K562 (cell line): ENCODE measurements around the gene KLK5. TPM values are rescaled to one million over a fixed set of nuclear protein-coding genes. Genes with fewer than 3 reads are reported as not detected.

Experiments used
- ATAC-seq: fragments of 200-7000 bp; cut with Tn5 transposase; 3 replicates; pipeline ENCODE4 v1.9.1; 2020; ENCODE audit warnings: moderate library complexity
- BruUV-seq: library from RNA; stranded (reverse); fragments of 400-500 nt; replicated peaks from 2 replicates; lab custom pipeline; 2021; lab: Mats Ljungman, UMichigan
- CTCF ChIA-PET: fragments of 300-600 bp; formaldehyde crosslinking; extraction: SDS; loops from one replicate; lab custom pipeline; 2021; ENCODE audit warnings: low intra/inter-chr PET ratio; lab: Yijun Ruan, JAX
- POLR2A ChIA-PET: fragments of 300-600, 350-650 bp; sonication (Branson Sonifier 250); formaldehyde crosslinking; extraction: SDS; loops from one replicate; lab custom pipeline; 2021; ENCODE audit warnings: antibody characterized with exemption, inconsistent platforms; lab: Yijun Ruan, JAX
- DNase-seq, 4 experiments: peaks; one replicate each; pipeline versions ENCODE4 v3.0.0 to v3.0.0-alpha.2; 2011 to 2018; ENCODE audit warnings: low spot score in 3 of 4, mixed read lengths in 3 of 4; ENCODE audit errors: extremely low read depth in 1 of 4
- FAIRE-seq: peaks from 2 replicates; lab custom pipeline; 2011; peaks lifted over from hg19 to GRCh38; lab: Jason Lieb, UNC
- H2AFZ ChIP-seq: 2 replicates; pipeline ENCODE4 v1.6.0; 2011; ENCODE audit warnings: low read depth, low read length, control low read depth, inconsistent platforms
- H3K27ac ChIP-seq: fragments of 200-600 bp; 3 replicates; pipeline ENCODE4 v1.8.0; 2011; ENCODE audit warnings: low read depth, mild to moderate bottlenecking, control low read depth, inconsistent platforms, low read length, moderate library complexity, mixed read lengths; ENCODE audit errors: extremely low read depth
- H3K27me3 ChIP-seq, 2 experiments: fragments of 300-600 bp in 1 of 2; 2 replicates in 1 of 2; 3 replicates in 1 of 2; pipeline versions ENCODE4 v1.6.0 to v1.8.0; 2011; ENCODE audit warnings: inconsistent platforms in 2 of 2, low read length in 2 of 2, mild to moderate bottlenecking in 1 of 2, mixed read lengths in 1 of 2, moderate library complexity in 1 of 2; ENCODE audit not compliant: control insufficient read depth in 2 of 2, insufficient read depth in 2 of 2
- H3K36me3 ChIP-seq: fragments of 300-600 bp; 3 replicates; pipeline ENCODE4 v1.8.0; 2011; ENCODE audit warnings: mild to moderate bottlenecking, low read length, inconsistent platforms; ENCODE audit not compliant: control insufficient read depth, insufficient read depth
- H3K4me1 ChIP-seq, 2 experiments: fragments of 200-600 bp in 1 of 2; replicated peaks in 1 of 2; 2 replicates in 1 of 2; 3 replicates in 1 of 2; pipeline versions ENCODE4 v1.5.1 to v1.8.0; 2011; ENCODE audit warnings: inconsistent platforms in 2 of 2, low read length in 2 of 2, mild to moderate bottlenecking in 1 of 2, mixed read lengths in 1 of 2, moderate library complexity in 1 of 2; ENCODE audit not compliant: control insufficient read depth in 2 of 2, insufficient read depth in 2 of 2
- H3K4me2 ChIP-seq: 2 replicates; pipeline ENCODE4 v1.6.1; 2011; ENCODE audit warnings: low read length, control low read depth, inconsistent platforms, mixed read lengths; ENCODE audit not compliant: insufficient read depth
- H3K4me3 ChIP-seq: fragments of 200-600 bp; sonication (generic), shearing (Covaris generic); 2 replicates; pipeline ENCODE4 v1.5.1; 2016; ENCODE audit warnings: control low read depth, inconsistent platforms
- H3K79me2 ChIP-seq: fragments of 200-600 bp; 3 replicates; pipeline ENCODE4 v1.8.0; 2011; ENCODE audit warnings: low read length, inconsistent platforms; ENCODE audit not compliant: control insufficient read depth, insufficient read depth
- H3K9ac ChIP-seq, 2 experiments: 2 replicates each; pipeline versions ENCODE4 v1.6.0 to v1.6.1; 2011; ENCODE audit warnings: low read depth in 2 of 2, low read length in 2 of 2, control low read depth in 1 of 2, inconsistent platforms in 1 of 2, mild to moderate bottlenecking in 1 of 2, mixed read lengths in 1 of 2; ENCODE audit not compliant: insufficient read depth in 1 of 2
- H3K9me1 ChIP-seq: one replicate; pipeline ENCODE4 v1.6.0; 2011; ENCODE audit warnings: inconsistent platforms, mild to moderate bottlenecking, low read length, moderate library complexity; ENCODE audit not compliant: control insufficient read depth, insufficient read depth
- H3K9me3 ChIP-seq: replicated peaks from 2 replicates; pipeline ENCODE4 v1.5.1; 2011; ENCODE audit warnings: low read depth, low read length, inconsistent platforms; ENCODE audit not compliant: control insufficient read depth, insufficient read depth
- H4K20me1 ChIP-seq: replicated peaks from 2 replicates; pipeline ENCODE4 v1.6.1; 2011; ENCODE audit warnings: low read length, inconsistent platforms, mixed read lengths; ENCODE audit not compliant: control insufficient read depth, insufficient read depth
- CCAR2 ChIP-seq: fragments of 200-400 bp; formaldehyde crosslinking; IDR thresholded peaks from 2 replicates; pipeline ENCODE4 v1.6.1; 2017; ENCODE audit warnings: mild to moderate bottlenecking, low read depth, low read length
- EP300 ChIP-seq: IDR thresholded peaks from 2 replicates; pipeline ENCODE4 v1.6.1; 2012; ENCODE audit warnings: low read length, improper control_type of control experiment
- NR2F6 ChIP-seq: fragments of 450-650 bp; formaldehyde crosslinking; IDR thresholded peaks from 2 replicates; pipeline ENCODE4 v1.4.0; 2020; ENCODE audit warnings: mild to moderate bottlenecking
- POLR2G ChIP-seq: fragments of 200-400 bp; formaldehyde crosslinking; IDR thresholded peaks from 2 replicates; pipeline ENCODE4 v1.6.1; 2017; ENCODE audit warnings: low read depth, mild to moderate bottlenecking, antibody characterized with exemption, low read length, moderate library complexity
- PTBP1 ChIP-seq: fragments of 200-400 bp; formaldehyde crosslinking; IDR thresholded peaks from 2 replicates; pipeline ENCODE4 v1.6.1; 2017; ENCODE audit warnings: low read depth, low read length
- SAFB ChIP-seq: fragments of 200-400 bp; formaldehyde crosslinking; IDR thresholded peaks from 2 replicates; pipeline ENCODE4 v1.6.1; 2017; ENCODE audit warnings: low read depth, low read length, borderline replicate concordance
- SLC30A9 ChIP-seq: fragments of 250-450 bp; sonication (Bioruptor Pico); IDR thresholded peaks from 2 replicates; pipeline ENCODE4 v1.8.0; 2022; ENCODE audit warnings: mild to moderate bottlenecking, moderate library complexity
- SMAD2 ChIP-seq: fragments of 150-350 bp; IDR thresholded peaks from 2 replicates; pipeline ENCODE4 v1.6.1; 2014; ENCODE audit warnings: low read depth, mild to moderate bottlenecking, low read length
- TEAD1 ChIP-seq, 2 experiments: fragments of 450-650 bp in 1 of 2; sonication (generic) in 1 of 2; formaldehyde crosslinking; IDR thresholded peaks; 2 replicates each; pipeline versions ENCODE4 v1.4.0 to v1.8.0; 2020 to 2022; ENCODE audit warnings: mild to moderate bottlenecking in 2 of 2, missing genetic modification reagents in 1 of 2
- U2AF2 ChIP-seq: fragments of 200-400 bp; formaldehyde crosslinking; optimal IDR thresholded peaks from 2 replicates; pipeline ENCODE3; 2017; ENCODE audit warnings: low read depth, mild to moderate bottlenecking, low read length
- ZNF143 ChIP-seq: sonication (generic); formaldehyde crosslinking; IDR thresholded peaks from 2 replicates; pipeline ENCODE4 v1.9.0; 2022; ENCODE audit warnings: mild to moderate bottlenecking, missing genetic modification reagents
- ZNF324 ChIP-seq: fragments of 250-450 bp; sonication (Bioruptor Pico); IDR thresholded peaks from 2 replicates; pipeline ENCODE4 v1.4.0; 2020; ENCODE audit warnings: mild to moderate bottlenecking
- ZNF639 ChIP-seq, 2 experiments: fragments of 200-800 bp in 1 of 2; sonication (Bioruptor generic) in 1 of 2; sonication (generic) in 1 of 2; formaldehyde crosslinking in 1 of 2; IDR thresholded peaks in 1 of 2; conservative IDR thresholded peaks in 1 of 2; 2 replicates each; pipeline versions ENCODE4 v1.5.0 to v1.6.1; 2016 to 2020; ENCODE audit warnings: missing compliant biosample characterization in 1 of 2, missing genetic modification characterization in 1 of 2, missing genetic modification reagents in 1 of 2
- WGBS: fragments of 100-300 bp; shearing (Covaris generic); methylation state at CpG from one replicate; pipeline ENCODE4 v1.1.6; 2016; ENCODE audit warnings: low coverage, mixed read lengths; ENCODE audit not compliant: insufficient coverage; ENCODE audit errors: missing lambda C conversion rate; 5-methylcytosine and 5-hydroxymethylcytosine counted together
- in situ Hi-C: fragments of 300-500 bp; cut with MboI; formaldehyde crosslinking; loops from 4 replicates; pipeline ENCODE4 v1.15.0; 2018; ENCODE audit warnings: inconsistent platforms, mixed read lengths
- intact Hi-C: fragments of 100-400 bp; cut with micrococcal nuclease; formaldehyde crosslinking; loops from 2 replicates; pipeline ENCODE4 v1.14.2; 2022
- polyA plus RNA-seq, 8 experiments: library from polyadenylated mRNA; depleted of rRNA in 4 of 8; stranded (reverse) in 5 of 8; unstranded in 3 of 8; fragments of >200 nt; fragmentation: Nextera tagmentation in 2 of 8; fragmentation: Illumina TruSeq in 1 of 8; extraction: Ambion mirVana in 2 of 8; extraction: Trizol in 1 of 8; gene quantifications; 2 replicates each; pipeline versions ENCODE4 v1.2.1 to v1.2.3, GENCODE V29; 2011 to 2014; ENCODE audit warnings: inconsistent platforms in 1 of 8, missing spikeins in 1 of 8
- total RNA-seq, 7 experiments: library from RNA; depleted of rRNA in 6 of 7; stranded (reverse); fragments of >200 nt in 6 of 7; fragmentation: Illumina TruSeq in 2 of 7; extraction: Trizol in 2 of 7; gene quantifications; 2 replicates each; pipeline versions ENCODE4 v1.2.1 to v1.2.3, GENCODE V29; 2011 to 2021; ENCODE audit warnings: low replicate concordance in 1 of 7

KLK5 gene
- total and polyA plus RNA-seq, 9 of the 15 experiments (the other 6 are each of a cell fraction or from before 2014, with no cell fraction given), result not detected

- TF ChIP-seq SMAD2, result no peak
- TF ChIP-seq EP300, result no peak
- TF ChIP-seq SLC30A9 (CRISPR knock-in tag), result no peak
- no peak for TF ChIP-seq CCAR2
- no peak for TF ChIP-seq TEAD1 (CRISPR knock-in tag; IDR thresholded peaks at IDR 0.05)
- no peak for TF ChIP-seq PTBP1
- TF ChIP-seq, all 486 proteins: peak for 0
Observed at GRCh38 chr19:51001515-51001914, 48.7 kb upstream of the KLK5 start, which contains the start of gene KLK8 (continued).

- no peak for FAIRE-seq
- H3K4me1 ChIP-seq, result peaks cover 19 to 32% of the 10 kb centered on the region in 2 experiments; a peak in 4 of 5 replicates
- peak overlapping the region; percentile 97 for H2AFZ ChIP-seq
- 34% methylated on average over 14 of the region's 16 CpGs for WGBS
- POLR2A ChIA-PET, result interaction anchor here (0.6 to 1.8 kb wide), 3 partner anchors 53 to 197 kb away, joined by 3 to 11 read pairs (median 3); no protein-coding TSS in a partner anchor
- peak overlapping the region in 1 of 2 experiments; percentile 79; a peak in 2 of 4 replicates for H3K9ac ChIP-seq
- H4K20me1 ChIP-seq, result no peaks in the 10 kb centered on the region
- in situ Hi-C loops (no loop called here), intact Hi-C loops (no loop called here)
- no TSS peak for BruUV-seq
- no peaks in the 10 kb centered on the region for H3K36me3 ChIP-seq
- H3K4me2 ChIP-seq, result peak overlapping the region; percentile 29
- CTCF ChIA-PET, result no interaction called here
- no peak overlapping the region for H3K27ac ChIP-seq
- ATAC-seq, result peak; percentile 62
- H3K79me2 ChIP-seq, result no peaks in the 10 kb centered on the region
- no peak overlapping the region for H3K4me3 ChIP-seq
- peaks cover 0 to 12% of the 10 kb centered on the region in 2 experiments; a peak in 3 of 5 replicates for H3K27me3 ChIP-seq
- DNase-seq, result peak; percentile 57 to 76 (median 68)
- no peaks in the 10 kb centered on the region for H3K9me1 ChIP-seq
- no peaks in the 10 kb centered on the region for H3K9me3 ChIP-seq
- TF ChIP-seq U2AF2, result no peak
- TF ChIP-seq POLR2G, result 0 out of 2 replicates have a peak, but pooled peaks have one; percentile 38
- TF ChIP-seq SAFB, result no peak
- TF ChIP-seq ZNF639 (CRISPR knock-in tag; conservative IDR thresholded peaks at IDR 0.05 in 1 of 2, IDR thresholded peaks at IDR 0.05 in 1 of 2), result no peak
- no peak for TF ChIP-seq ZNF324
- TF ChIP-seq ZNF143, result no peak
- no peak for TF ChIP-seq NR2F6 (CRISPR knock-in tag)
Observed at GRCh38 chr19:51000981-51001380, 48.1 kb upstream of the KLK5 start.
